Cardiac fibroblast (primary cell): ENCODE results near the gene CCDC102A.

Experiments
- DNase-seq, 2 donors: peaks; one replicate each; pipeline versions ENCODE4 v3.0.0 to v3.0.0-alpha.2; 2010; ENCODE audit warnings: low read depth in 2 of 2
- H3K4me3 ChIP-seq, 2 donors: replicated peaks in 1 of 2; 1 replicate in 1 of 2; 2 replicates in 1 of 2; pipeline ENCODE4 v1.5.1; 2011; ENCODE audit warnings: low read depth in 2 of 2, low read length in 2 of 2, mild to moderate bottlenecking in 2 of 2, moderate library complexity in 1 of 2
- CTCF ChIP-seq: IDR thresholded peaks from one replicate; pipeline ENCODE4 v1.5.1; 2011; ENCODE audit warnings: low read depth, mild to moderate bottlenecking, low read length, inconsistent platforms

CCDC102A gene

GRCh38 chr16:57537194-57537505 lies 779 bp upstream of the CCDC102A start:
- TF ChIP-seq CTCF: no peak
- no peak for DNase-seq
- peak overlapping the region; percentile 58 to 67 for H3K4me3 ChIP-seq

- H3K4me3 ChIP-seq: peak overlapping the region; percentile 78 to 80
- DNase-seq: peak; percentile 91 to 94
- TF ChIP-seq CTCF: no peak
Measured at GRCh38 chr16:57535680-57536305, 578 bp downstream of the CCDC102A start.

- no peak for TF ChIP-seq CTCF
- H3K4me3 ChIP-seq: peak overlapping the region; percentile 78 to 80
- no peak for DNase-seq
Measured at GRCh38 chr16:57534881-57535658, 1.3 kb downstream of the CCDC102A start.

- H3K4me3 ChIP-seq: no peak overlapping the region
- no peak for TF ChIP-seq CTCF
- DNase-seq: no peak
Measured at GRCh38 chr16:57534337-57534880, 2.0 kb downstream of the CCDC102A start.

- no peak for DNase-seq
- no peak for TF ChIP-seq CTCF
- H3K4me3 ChIP-seq: no peak overlapping the region
Measured at GRCh38 chr16:57533431-57534336, 2.7 kb downstream of the CCDC102A start.

GRCh38 chr16:57532266-57532625 lies 4.1 kb downstream of the CCDC102A start:
- no peak for TF ChIP-seq CTCF
- no peak overlapping the region for H3K4me3 ChIP-seq
- DNase-seq: no peak
